ENCODE data around the gene BSDC1. TPM values are rescaled to one million over a fixed set of nuclear protein-coding genes. Genes with fewer than 3 reads are reported as not detected.

The BSDC1 gene
- total and polyA plus RNA-seq, 12 donors, result 21.4 to 49.4 (median 44.3) TPM

- intact Hi-C loops (cut with DNase I), result loop anchor here in 1 of 10 donors (10.0 kb wide), 1 partner anchor 157 kb away; no protein-coding TSS in a partner anchor
- Histone ChIP-seq H3K9me3 (no peaks in the 10 kb centered on the region), H3K4me1 (no peaks in the 10 kb centered on the region), H3K27ac (no peak overlapping the region), H3K27me3 (no peaks in the 10 kb centered on the region), H3K36me3 (peaks cover 2 to 100% (median 92%) of the 10 kb centered on the region in 9 donors), H3K4me3 (no peak overlapping the region)
- peak in 1 of 9 donors; percentile 24 for TF ChIP-seq CTCF (IDR thresholded peaks at IDR 0.05)
- WGBS, 2 donors, result 82% methylated on average over 5 of the region's 5 CpGs
- no peak for DNase-seq
- peak in 2 of 8 donors; percentile 7 to 22 for ATAC-seq
Observed at GRCh38 chr1:32372149-32372756, 22.0 kb downstream of the BSDC1 start.

- DNase-seq, result no peak
- TF ChIP-seq CTCF (IDR thresholded peaks at IDR 0.05), result no peak
- Histone ChIP-seq H3K9me3 (no peaks in the 10 kb centered on the region), H3K27me3 (no peaks in the 10 kb centered on the region), H3K27ac (no peak overlapping the region), H3K36me3 (peaks cover 0 to 100% (median 72%) of the 10 kb centered on the region in 9 donors), H3K4me3 (no peak overlapping the region), H3K4me1 (no peaks in the 10 kb centered on the region)
- intact Hi-C loops (cut with DNase I), result no loop called here
- 93 to 96% methylated on average over 7 of the region's 7 CpGs for WGBS, 2 donors
- no peak for ATAC-seq
Observed at GRCh38 chr1:32367912-32368635, 26.2 kb downstream of the BSDC1 start.

GRCh38 chr1:32365445-32365844 is 28.8 kb downstream of the BSDC1 start:
- ATAC-seq (no peak), DNase-seq (no peak)
- WGBS, 2 donors, result 84 to 85% methylated on average over 6 of the region's 6 CpGs
- peaks cover 0 to 76% (median 51%) of the 10 kb centered on the region in 9 donors for H3K36me3 ChIP-seq
- H3K27me3 ChIP-seq, result peaks cover 0 to 18% (median 0%) of the 10 kb centered on the region in 7 donors
- intact Hi-C loops (cut with DNase I), result no loop called here
- H3K9me3 ChIP-seq, result no peaks in the 10 kb centered on the region
- H3K4me3 ChIP-seq, result no peak overlapping the region
- peaks cover 7 to 19% (median 16%) of the 10 kb centered on the region in 9 donors for H3K4me1 ChIP-seq
- no peak overlapping the region for H3K27ac ChIP-seq
- no peak for TF ChIP-seq CTCF (IDR thresholded peaks at IDR 0.05)

- DNase-seq (no peak), ATAC-seq (no peak)
- WGBS, 2 donors, result 89 to 91% methylated on average over 5 of the region's 5 CpGs
- no peaks in the 10 kb centered on the region for H3K9me3 ChIP-seq
- H3K27me3 ChIP-seq, result peaks cover 0 to 18% (median 0%) of the 10 kb centered on the region in 7 donors
- intact Hi-C loops (cut with DNase I), result no loop called here
- no peak overlapping the region for H3K4me3 ChIP-seq
- H3K4me1 ChIP-seq, result peaks cover 7 to 19% (median 16%) of the 10 kb centered on the region in 9 donors
- no peak overlapping the region for H3K27ac ChIP-seq
- peaks cover 0 to 73% (median 45%) of the 10 kb centered on the region in 9 donors for H3K36me3 ChIP-seq
- TF ChIP-seq CTCF (IDR thresholded peaks at IDR 0.05), result no peak
Observed at GRCh38 chr1:32364836-32365235, 29.4 kb downstream of the BSDC1 start.

Data from heart right ventricle (tissue), 16 donors.